CD14-positive monocyte (primary cell): ENCODE data around the gene GPR15LG. TPM values are rescaled to one million over a fixed set of nuclear protein-coding genes. Genes with fewer than 3 reads are reported as not detected.

ENCODE experiments used
- DNase-seq, 3 donors: peaks; one replicate each; pipeline ENCODE4 v3.0.0-alpha.2; 2011 to 2022
- H2AFZ ChIP-seq: 2 replicates; pipeline ENCODE4 v1.6.0; 2012; ENCODE audit warnings: mild to moderate bottlenecking, low read depth, low read length, inconsistent platforms; ENCODE audit not compliant: insufficient read depth, poor library complexity, severe bottlenecking
- H3K27ac ChIP-seq, 2 donors: 1 replicate in 1 of 2; 2 replicates in 1 of 2; pipeline ENCODE4 v1.5.1; 2012 to 2013; ENCODE audit warnings: low read length in 2 of 2, control low read depth in 1 of 2, inconsistent platforms in 1 of 2, low read depth in 1 of 2, mild to moderate bottlenecking in 1 of 2
- H3K27me3 ChIP-seq, 2 donors: one replicate each; pipeline versions ENCODE4 v1.6.0 to v1.6.1; 2011 to 2013; ENCODE audit warnings: low read length in 2 of 2; ENCODE audit not compliant: control insufficient read depth in 2 of 2, insufficient read depth in 2 of 2
- H3K36me3 ChIP-seq, 2 donors: replicated peaks in 1 of 2; 1 replicate in 1 of 2; 2 replicates in 1 of 2; pipeline versions ENCODE4 v1.5.1 to v1.6.1; 2012 to 2013; ENCODE audit warnings: low read length in 2 of 2, control low read depth in 1 of 2, inconsistent platforms in 1 of 2, mild to moderate bottlenecking in 1 of 2; ENCODE audit not compliant: insufficient read depth in 2 of 2, control insufficient read depth in 1 of 2
- H3K4me1 ChIP-seq, 2 donors: 1 replicate in 1 of 2; 2 replicates in 1 of 2; pipeline versions ENCODE4 v1.5.1 to v1.6.1; 2012 to 2013; ENCODE audit warnings: low read length in 2 of 2, control low read depth in 1 of 2, inconsistent platforms in 1 of 2, mild to moderate bottlenecking in 1 of 2, moderate library complexity in 1 of 2; ENCODE audit not compliant: insufficient read depth in 2 of 2, control insufficient read depth in 1 of 2
- H3K4me2 ChIP-seq: replicated peaks from 2 replicates; pipeline ENCODE3; 2012; ENCODE audit warnings: low read length, moderate library complexity, mild to moderate bottlenecking; ENCODE audit not compliant: poor library complexity, severe bottlenecking; ENCODE audit errors: extremely low read depth
- H3K4me3 ChIP-seq, 3 experiments: fragments of 200-600 bp in 1 of 3; sonication (generic) in 1 of 3; replicated peaks in 1 of 3; 1 replicate in 2 of 3; 2 replicates in 1 of 3; pipeline ENCODE4 v1.5.1; 2011 to 2013; ENCODE audit warnings: low read length in 3 of 3, mild to moderate bottlenecking in 3 of 3, control low read depth in 2 of 3, low read depth in 2 of 3, inconsistent platforms in 1 of 3, moderate library complexity in 1 of 3
- H3K79me2 ChIP-seq: 2 replicates; pipeline ENCODE4 v1.6.0; 2012; ENCODE audit warnings: mild to moderate bottlenecking, control low read depth, inconsistent platforms, low read length, moderate library complexity; ENCODE audit not compliant: insufficient read depth
- H3K9ac ChIP-seq: 2 replicates; pipeline ENCODE4 v1.6.0; 2017; ENCODE audit warnings: low read length, mild to moderate bottlenecking; ENCODE audit not compliant: insufficient read depth, poor library complexity, severe bottlenecking
- H3K9me3 ChIP-seq, 2 donors: replicated peaks in 1 of 2; 1 replicate in 1 of 2; 2 replicates in 1 of 2; pipeline versions ENCODE4 v1.5.1 to v1.6.1; 2012 to 2013; ENCODE audit warnings: low read length in 2 of 2, control low read depth in 1 of 2; ENCODE audit not compliant: control insufficient read depth in 1 of 2, insufficient read depth in 1 of 2
- H4K20me1 ChIP-seq: 2 replicates; pipeline ENCODE4 v1.6.0; 2012; ENCODE audit warnings: mild to moderate bottlenecking, low read length, control low read depth, moderate library complexity; ENCODE audit not compliant: insufficient read depth
- H3K27ac Mint-ChIP-seq, 7 donors: one replicate each; pipeline ENCODE4 v1.8.0; 2020; ENCODE audit warnings: mild to moderate bottlenecking in 7 of 7, mixed read lengths in 7 of 7, moderate library complexity in 6 of 7, inconsistent platforms in 2 of 7
- H3K27me3 Mint-ChIP-seq, 3 donors: one replicate each; pipeline ENCODE4 v1.8.0; 2021 to 2022; ENCODE audit warnings: low read depth in 3 of 3, mild to moderate bottlenecking in 3 of 3, mixed read lengths in 3 of 3, moderate library complexity in 3 of 3, inconsistent platforms in 1 of 3
- H3K36me3 Mint-ChIP-seq, 2 donors: one replicate each; pipeline ENCODE4 v1.8.0; 2020; ENCODE audit warnings: mixed read lengths in 2 of 2, inconsistent platforms in 1 of 2, mild to moderate bottlenecking in 1 of 2
- H3K4me1 Mint-ChIP-seq: one replicate; pipeline ENCODE4 v1.8.0; 2020; ENCODE audit warnings: mild to moderate bottlenecking, mixed read lengths
- H3K4me3 Mint-ChIP-seq, 2 donors: one replicate each; pipeline ENCODE4 v1.8.0; 2020; ENCODE audit warnings: mild to moderate bottlenecking in 2 of 2, mixed read lengths in 2 of 2, moderate library complexity in 1 of 2
- H3K9me3 Mint-ChIP-seq, 7 donors: one replicate each; pipeline ENCODE4 v1.8.0; 2020 to 2022; ENCODE audit warnings: mixed read lengths in 7 of 7, mild to moderate bottlenecking in 6 of 7, moderate library complexity in 6 of 7, inconsistent platforms in 2 of 7
- WGBS: methylation state at CpG from one replicate; pipeline ENCODE4 v1.1.5; 2013; ENCODE audit warnings: missing lambda C conversion rate; ENCODE audit not compliant: insufficient coverage; 5-methylcytosine and 5-hydroxymethylcytosine counted together
- intact Hi-C, 2 donors: fragments of 100-400 bp; cut with micrococcal nuclease; formaldehyde crosslinking; loops; one replicate each; pipeline versions ENCODE4 v1.15.0 to v1.15.1; 2023
- polyA plus RNA-seq, 3 donors: library from polyadenylated mRNA; depleted of rRNA in 1 of 3; unstranded in 2 of 3; stranded (reverse) in 1 of 3; fragments of 300-500 nt in 2 of 3; fragments of >200 nt in 1 of 3; fragmentation: Illumina TruSeq in 2 of 3; gene quantifications; 1 replicate in 2 of 3; 2 replicates in 1 of 3; pipeline ENCODE4 v1.2.3, GENCODE V29; 2012 to 2021
- TF ChIP-seq, protein P1 (sequence below): fragments of 200-600 bp; IDR thresholded peaks from one replicate; pipeline ENCODE4 v1.8.0; 2022; ENCODE audit warnings: antibody characterized with exemption, mild to moderate bottlenecking

GPR15LG gene
- polyA plus RNA-seq, 3 donors = not detected

DNA sequence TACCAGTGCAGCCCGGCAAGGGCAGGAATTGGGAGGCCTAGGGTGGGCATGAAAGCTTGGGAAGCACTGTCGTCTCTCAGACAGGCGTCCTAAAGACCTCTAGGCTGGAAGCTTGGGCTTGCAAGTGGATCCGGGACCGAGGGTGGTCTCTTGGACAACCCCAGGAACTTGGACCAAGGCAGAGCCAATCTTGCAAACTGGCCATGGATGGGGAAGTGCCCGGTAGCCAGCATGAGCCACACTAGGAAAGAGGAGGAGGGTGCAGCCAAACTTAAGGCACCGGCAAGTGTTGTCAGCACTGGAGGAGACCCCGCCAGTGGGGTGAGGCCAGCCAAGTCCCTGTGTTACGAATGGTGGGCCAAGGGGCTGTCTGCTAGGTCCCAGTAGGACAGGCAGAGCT lies 43.2 kb downstream of the GPR15LG start:
- intact Hi-C loops = no loop called here
- no peak overlapping the region for H2AFZ ChIP-seq
- 87% methylated on average over 9 of the region's 9 CpGs for WGBS
- Mint-ChIP-seq H3K27ac (no peak overlapping the region), H3K36me3 (no peaks in the 10 kb centered on the region), H3K27me3 (peaks cover 4 to 6% (median 6%) of the 10 kb centered on the region in 3 donors), H3K4me3 (no peak overlapping the region), H3K4me1 (no peaks in the 10 kb centered on the region), H3K9me3 (peaks cover 0 to 5% (median 2%) of the 10 kb centered on the region in 7 donors)
- no peaks in the 10 kb centered on the region for H3K9me3 ChIP-seq
- no peak for DNase-seq
- TF ChIP-seq, protein P1, sequence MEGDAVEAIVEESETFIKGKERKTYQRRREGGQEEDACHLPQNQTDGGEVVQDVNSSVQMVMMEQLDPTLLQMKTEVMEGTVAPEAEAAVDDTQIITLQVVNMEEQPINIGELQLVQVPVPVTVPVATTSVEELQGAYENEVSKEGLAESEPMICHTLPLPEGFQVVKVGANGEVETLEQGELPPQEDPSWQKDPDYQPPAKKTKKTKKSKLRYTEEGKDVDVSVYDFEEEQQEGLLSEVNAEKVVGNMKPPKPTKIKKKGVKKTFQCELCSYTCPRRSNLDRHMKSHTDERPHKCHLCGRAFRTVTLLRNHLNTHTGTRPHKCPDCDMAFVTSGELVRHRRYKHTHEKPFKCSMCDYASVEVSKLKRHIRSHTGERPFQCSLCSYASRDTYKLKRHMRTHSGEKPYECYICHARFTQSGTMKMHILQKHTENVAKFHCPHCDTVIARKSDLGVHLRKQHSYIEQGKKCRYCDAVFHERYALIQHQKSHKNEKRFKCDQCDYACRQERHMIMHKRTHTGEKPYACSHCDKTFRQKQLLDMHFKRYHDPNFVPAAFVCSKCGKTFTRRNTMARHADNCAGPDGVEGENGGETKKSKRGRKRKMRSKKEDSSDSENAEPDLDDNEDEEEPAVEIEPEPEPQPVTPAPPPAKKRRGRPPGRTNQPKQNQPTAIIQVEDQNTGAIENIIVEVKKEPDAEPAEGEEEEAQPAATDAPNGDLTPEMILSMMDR = no peak
- no peaks in the 10 kb centered on the region for H4K20me1 ChIP-seq
- no peaks in the 10 kb centered on the region for H3K27me3 ChIP-seq
- no peak overlapping the region for H3K27ac ChIP-seq
- H3K79me2 ChIP-seq = no peaks in the 10 kb centered on the region
- no peaks in the 10 kb centered on the region for H3K4me1 ChIP-seq
- no peaks in the 10 kb centered on the region for H3K36me3 ChIP-seq
- H3K4me3 ChIP-seq = no peak overlapping the region
- no peak overlapping the region for H3K9ac ChIP-seq
- no peak overlapping the region for H3K4me2 ChIP-seq

DNA sequence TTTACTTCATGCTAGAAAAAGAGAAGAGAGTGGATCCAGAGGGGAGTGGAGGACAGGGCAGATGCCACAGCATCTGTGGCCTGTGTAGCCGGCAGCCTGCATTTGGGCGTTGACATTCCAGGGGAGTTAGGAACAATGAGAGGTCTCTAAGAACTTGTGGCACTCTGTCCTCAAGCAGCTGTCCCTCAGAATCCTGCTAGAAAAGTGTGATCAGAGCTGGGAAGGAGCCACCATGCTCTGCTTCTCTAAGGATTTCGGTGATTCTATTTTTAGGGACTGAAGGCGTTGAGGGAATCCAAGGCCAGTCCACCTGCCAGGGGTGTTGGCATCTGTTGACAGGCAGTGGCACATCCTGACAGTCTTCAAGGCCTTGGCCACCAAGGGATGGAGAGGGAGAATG lies 44.1 kb downstream of the GPR15LG start:
- Histone ChIP-seq H3K36me3 (no peaks in the 10 kb centered on the region), H3K4me2 (no peak overlapping the region), H4K20me1 (no peaks in the 10 kb centered on the region), H2AFZ (no peak overlapping the region), H3K9me3 (no peaks in the 10 kb centered on the region), H3K4me1 (no peaks in the 10 kb centered on the region), H3K9ac (no peak overlapping the region), H3K27ac (no peak overlapping the region), H3K79me2 (no peaks in the 10 kb centered on the region), H3K27me3 (no peaks in the 10 kb centered on the region), H3K4me3 (no peak overlapping the region)
- TF ChIP-seq, protein P1 = no peak
- WGBS = 96% methylated on average over 4 of the region's 4 CpGs
- no peaks in the 10 kb centered on the region for H3K36me3 Mint-ChIP-seq
- H3K27me3 Mint-ChIP-seq = peaks cover 6 to 7% (median 6%) of the 10 kb centered on the region in 3 donors
- intact Hi-C loops = no loop called here
- H3K4me3 Mint-ChIP-seq = no peak overlapping the region
- peaks cover 0 to 5% (median 2%) of the 10 kb centered on the region in 7 donors for H3K9me3 Mint-ChIP-seq
- no peaks in the 10 kb centered on the region for H3K4me1 Mint-ChIP-seq
- no peak overlapping the region for H3K27ac Mint-ChIP-seq
- DNase-seq = no peak
